ENCODE data around the gene SDC4.

DNA sequence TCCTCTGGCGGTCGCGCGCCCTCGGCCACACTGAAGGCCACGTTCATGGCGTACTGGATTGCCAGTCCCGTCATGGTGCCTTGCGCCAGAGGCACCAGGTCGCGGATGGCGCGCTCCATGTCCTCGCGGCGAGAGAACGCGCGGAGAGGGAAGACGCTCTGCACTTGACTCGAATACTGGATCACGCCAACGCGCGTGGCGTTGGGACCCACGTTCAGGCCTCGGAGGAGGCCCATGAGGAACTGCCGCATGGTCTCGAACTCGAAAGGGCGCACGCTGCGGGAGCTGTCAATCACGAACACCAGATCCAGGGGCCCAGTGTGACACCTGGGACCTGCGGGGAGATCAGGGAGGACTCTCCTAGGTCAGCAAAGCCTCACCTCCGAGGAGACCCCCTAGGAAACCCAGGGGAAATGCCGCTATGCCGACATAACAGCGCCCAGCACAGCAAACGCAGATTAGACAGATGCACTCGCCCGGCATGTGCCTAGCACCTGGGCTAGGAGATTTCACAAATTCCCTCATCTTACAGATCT is 43.7 kb downstream of the SDC4 start:
- TF ChIP-seq POLR2AphosphoS5 (IDR thresholded peaks at IDR 0.05; ENCODE audit: control insufficient read depth, insufficient read depth, low read depth, low read length) = no peak
- TF ChIP-seq, protein P1, sequence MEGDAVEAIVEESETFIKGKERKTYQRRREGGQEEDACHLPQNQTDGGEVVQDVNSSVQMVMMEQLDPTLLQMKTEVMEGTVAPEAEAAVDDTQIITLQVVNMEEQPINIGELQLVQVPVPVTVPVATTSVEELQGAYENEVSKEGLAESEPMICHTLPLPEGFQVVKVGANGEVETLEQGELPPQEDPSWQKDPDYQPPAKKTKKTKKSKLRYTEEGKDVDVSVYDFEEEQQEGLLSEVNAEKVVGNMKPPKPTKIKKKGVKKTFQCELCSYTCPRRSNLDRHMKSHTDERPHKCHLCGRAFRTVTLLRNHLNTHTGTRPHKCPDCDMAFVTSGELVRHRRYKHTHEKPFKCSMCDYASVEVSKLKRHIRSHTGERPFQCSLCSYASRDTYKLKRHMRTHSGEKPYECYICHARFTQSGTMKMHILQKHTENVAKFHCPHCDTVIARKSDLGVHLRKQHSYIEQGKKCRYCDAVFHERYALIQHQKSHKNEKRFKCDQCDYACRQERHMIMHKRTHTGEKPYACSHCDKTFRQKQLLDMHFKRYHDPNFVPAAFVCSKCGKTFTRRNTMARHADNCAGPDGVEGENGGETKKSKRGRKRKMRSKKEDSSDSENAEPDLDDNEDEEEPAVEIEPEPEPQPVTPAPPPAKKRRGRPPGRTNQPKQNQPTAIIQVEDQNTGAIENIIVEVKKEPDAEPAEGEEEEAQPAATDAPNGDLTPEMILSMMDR (IDR thresholded peaks at IDR 0.05 in 2 of 3, conservative IDR thresholded peaks at IDR 0.05 in 1 of 3; ENCODE audit: insufficient read depth in 2 of 3, low read depth in 1 of 3, low read length in 3 of 3) = no peak

Measured in K562 (cell line).